ENCODE results near the gene LMO7.

The LMO7 gene

DNA sequence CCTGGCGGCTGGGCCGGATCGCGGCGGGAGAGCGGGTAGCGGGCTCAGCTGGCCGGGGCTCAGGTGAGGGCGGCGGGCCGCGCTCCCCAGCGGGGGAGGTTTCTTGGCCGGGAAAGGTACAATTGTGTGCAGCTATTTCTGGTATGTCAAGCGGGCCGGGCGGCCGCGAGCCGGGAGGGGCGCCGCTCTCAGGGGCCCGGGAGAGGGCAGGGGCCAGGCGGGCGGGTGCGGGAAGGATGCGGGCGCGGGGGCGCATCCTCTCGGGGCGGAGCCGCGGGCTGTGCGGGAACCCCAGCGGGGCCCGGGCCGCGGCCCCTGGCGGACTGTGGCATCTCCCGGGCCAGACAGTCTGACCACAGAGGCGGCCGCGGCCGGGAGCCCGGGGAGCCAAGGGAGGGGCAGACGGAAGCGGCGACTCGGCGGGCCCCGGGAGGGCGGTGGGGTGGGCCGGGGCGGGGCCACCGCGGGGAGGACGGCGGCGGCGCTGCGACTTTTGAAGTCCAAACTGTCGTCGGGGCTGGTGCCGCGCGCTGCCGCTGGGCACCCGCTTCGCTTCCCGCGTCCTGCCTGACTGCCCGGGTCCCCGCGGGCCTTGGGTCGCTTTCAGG lies at the start of gene LMO7:
LMO7 (plus strand) TSS at position 503 of the 608 bp plus-strand sequence. CDS start 328 bp downstream, outside the sequence.
- DNase-seq: no peak

DNA sequence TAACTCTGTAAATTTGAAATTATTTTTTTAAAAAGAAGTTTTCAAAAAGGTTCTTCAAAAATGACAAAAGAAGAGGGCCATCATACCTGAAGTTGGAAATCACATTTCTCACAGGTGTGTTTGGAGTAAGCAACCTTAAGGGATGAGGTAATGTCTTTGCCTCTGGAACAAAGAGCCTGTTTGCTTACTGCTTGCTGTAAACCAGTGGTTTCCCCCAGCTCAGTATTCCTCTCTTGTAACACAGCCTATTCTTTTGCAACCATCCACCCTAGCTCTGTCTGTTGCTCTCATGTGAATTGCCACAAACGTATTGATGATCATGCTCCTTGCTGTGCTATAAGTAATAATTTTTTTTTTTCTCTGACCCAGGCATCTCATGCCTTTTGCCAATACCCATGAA lies 48.5 kb upstream of the LMO7 start:
- DNase-seq: no peak

DNA sequence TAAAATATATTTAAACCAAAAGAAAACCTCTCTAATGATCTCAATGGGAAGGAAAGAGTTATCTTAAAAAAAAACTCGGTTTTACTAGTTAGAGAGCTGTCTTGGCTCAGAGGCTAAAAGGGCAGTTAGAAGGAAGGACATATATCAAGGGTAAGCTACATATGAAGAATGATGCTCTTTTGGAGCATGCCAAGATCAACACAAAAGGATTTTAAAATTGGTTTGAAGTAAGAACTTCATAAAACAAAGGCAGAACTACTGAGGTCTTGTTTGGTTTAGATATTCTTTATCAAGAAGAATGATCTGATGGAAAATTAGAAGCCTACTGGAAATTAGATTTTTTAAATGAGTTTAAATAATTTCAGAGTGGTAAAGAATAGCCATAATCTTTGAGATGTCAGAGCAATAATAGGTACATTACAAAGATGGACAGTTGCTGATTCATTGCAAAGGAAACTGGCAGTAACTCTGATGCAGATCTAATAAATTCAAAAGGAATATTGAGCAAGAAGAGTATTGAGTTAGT lies 39.4 kb upstream of the LMO7 start:
- no peak for DNase-seq

DNA sequence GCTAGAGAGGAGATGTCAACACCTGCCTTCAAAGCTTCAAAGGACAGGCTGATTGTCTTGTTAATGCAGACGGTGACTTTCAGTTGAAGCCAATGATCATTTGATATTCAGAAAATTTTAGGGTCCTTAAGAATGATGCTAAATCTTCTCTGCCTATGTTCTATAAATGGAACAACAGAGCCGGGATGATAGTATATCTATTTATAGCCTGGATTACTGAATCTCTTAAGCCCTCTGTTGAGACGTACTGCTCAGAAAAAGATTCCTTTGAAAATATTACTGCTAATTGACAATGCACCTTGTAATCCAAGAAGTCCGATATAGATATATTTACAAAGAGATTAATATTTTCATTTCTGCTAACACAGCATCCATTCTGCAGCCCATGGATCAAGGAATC lies 35.8 kb upstream of the LMO7 start:
- DNase-seq: no peak

DNA sequence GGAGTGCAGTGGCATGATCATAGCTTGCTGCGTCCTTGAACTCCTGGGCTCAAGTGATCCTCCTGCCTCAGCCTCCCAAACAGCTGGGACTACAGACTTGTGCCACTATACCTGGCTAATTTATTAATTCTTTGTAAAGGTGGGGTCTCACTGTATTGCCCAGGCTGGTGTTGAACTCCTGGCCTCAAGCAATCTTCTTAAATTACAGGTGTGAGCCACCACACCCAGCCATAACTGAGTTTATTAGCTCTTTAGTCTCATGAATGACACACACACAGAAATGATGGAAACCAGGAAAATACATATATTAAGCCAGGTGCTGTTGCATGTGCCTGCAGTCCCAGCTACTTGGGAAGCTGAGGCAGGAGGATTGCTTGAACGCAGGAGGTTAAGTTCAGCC lies 33.1 kb upstream of the LMO7 start:
- no peak for DNase-seq

DNA sequence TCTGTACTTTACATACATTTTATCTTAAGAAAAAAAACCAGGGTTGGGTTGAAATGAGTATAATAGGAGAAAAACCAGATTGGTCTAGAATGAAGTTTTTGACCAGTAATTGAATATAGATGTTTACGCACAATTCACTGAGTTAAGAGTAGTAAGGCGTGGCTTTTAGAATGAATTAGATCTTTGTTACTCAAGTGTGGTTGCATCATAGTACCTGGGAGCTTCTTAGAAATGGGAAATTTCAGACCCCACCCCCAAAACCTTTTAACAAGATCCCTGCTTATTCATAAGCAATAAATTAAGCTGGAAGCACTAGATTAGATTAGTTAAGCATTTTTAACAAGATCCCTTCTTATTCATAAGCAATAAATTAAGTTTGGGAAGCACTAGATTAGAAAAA lies 28.7 kb upstream of the LMO7 start:
- no peak for DNase-seq

DNA sequence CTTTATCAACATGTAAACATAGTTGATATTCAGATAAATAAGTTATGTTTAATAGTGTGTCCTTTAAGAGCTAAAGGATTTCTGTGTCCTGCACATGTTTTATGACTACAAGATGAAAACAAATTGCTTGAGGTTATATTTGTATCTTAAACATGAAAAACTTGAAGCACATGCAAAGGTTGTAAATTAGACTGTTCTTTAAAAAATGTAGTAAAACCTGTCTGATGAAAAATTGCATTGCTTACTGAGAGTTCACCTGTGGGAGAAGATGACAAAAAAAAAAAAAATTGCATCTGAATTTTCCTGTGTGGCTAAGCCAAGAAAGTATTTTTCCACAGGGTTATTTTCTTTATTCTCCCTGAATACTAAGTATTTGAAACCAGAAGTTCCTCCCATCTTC lies 25.7 kb upstream of the LMO7 start:
- no peak for DNase-seq

DNA sequence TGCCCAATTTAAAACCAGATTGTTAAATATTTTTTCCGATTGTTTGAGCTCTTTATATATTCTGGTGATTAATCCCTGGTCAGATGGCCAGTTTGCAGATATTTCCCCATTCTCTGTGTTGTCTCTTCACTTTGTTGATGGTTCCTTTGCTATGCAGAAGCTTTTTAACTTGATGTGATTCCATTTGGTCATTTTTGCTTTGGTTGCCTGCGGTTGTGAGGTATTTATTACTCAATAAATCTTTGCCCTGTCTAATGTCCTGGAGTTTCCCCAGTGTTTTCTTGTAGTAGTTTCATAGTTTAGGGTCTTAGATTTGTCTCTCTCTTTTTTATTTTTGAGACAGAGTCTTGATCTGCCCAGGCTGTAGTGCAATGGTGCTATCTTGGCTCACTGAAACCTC lies 23.8 kb upstream of the LMO7 start:
- no peak for DNase-seq

DNA sequence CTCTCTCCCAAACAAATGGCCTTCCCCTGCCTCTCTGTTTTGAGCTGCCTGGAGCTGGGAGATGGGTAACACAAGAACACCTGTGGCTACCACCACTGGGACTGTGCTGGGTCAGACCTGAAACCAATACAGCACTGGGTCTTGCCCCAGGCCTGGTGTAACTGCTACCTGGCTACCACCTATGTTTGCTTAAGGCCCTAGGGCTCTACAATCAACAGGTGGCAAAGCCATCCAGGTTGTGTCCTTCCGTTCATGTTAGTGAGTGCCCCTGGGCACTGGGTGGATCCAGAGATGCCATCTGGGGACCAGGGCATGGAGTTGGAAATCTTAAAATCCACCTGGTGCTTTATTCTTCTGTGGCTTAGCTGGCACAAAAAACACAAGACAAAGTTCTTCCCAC lies 18.9 kb upstream of the LMO7 start:
- DNase-seq: no peak

DNA sequence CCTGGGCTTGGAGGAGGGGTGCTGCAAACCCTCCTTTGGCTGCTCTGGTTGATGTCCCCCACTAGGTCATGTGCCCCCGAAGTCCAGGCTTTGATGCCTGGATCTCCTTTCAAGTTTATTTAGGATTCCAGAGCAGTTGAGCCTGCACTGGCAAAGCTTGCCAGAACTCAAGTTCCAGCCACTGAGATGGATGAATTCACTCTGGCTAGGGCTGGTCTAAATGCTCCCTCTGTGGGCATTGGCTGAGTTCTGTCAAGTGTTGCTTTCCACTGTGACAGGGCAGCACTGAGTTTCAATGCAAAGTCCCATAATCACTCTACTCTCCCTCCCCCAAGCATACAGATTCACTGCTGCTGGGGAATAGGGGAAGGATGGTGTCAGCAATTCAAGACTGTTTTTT lies 17.8 kb upstream of the LMO7 start:
- DNase-seq: no peak

DNA sequence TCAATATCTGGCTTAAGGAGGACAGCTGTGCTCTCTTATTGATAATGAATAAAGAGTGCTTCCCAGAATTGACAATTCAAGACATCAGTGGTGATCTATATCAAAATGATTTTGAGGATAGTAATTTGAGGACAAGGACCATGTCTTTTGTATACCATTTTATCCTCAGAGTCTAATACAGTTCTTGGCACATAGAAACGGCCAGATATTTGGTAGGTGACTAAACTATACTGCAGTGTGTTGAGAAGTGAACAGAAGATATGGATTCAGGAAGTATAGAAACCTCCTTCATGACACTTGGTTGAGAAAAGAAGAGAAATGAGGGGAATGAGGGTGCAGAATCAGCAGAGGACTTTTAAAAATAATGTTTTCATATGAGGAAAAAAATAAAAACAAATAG lies 16.1 kb upstream of the LMO7 start:
- DNase-seq: no peak

DNA sequence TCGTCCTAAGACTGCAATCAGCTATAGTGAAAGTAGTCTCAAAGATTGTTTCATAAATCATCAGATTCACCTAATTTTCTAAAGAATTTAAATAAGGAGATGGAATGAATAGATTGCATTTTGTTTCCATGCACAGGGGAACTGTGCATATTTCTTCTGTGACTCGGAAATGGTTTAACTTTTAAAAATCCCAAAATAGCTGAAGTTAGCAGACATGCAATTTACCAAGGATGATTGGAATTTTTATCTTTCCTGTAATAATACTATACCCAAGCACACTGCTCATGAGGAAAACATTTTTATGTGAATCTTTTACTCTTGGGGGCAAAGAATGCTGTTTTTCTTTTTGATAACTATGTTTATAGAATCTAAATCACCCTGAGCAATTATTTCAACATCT lies 15.0 kb upstream of the LMO7 start:
- DNase-seq: no peak

DNA sequence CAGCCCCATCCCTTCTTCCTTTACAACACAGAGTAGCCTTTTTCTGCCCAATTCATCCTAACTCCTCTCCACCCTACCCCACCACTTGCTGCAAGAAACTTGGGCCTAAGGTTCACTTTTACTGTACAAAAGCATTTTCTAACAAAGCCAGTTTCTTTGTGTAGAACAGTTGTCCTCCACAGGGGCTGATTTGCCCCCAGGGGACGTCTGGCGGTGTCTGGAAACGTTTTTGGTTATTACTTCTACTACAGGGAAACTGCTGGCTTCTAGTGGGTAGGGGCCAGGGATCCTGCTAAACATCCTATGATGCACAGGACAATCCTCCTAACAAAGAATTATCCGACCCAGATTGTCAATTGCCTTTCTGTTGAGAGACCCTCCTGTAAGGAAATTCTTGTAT lies 7.3 kb upstream of the LMO7 start:
- no peak for DNase-seq

DNA sequence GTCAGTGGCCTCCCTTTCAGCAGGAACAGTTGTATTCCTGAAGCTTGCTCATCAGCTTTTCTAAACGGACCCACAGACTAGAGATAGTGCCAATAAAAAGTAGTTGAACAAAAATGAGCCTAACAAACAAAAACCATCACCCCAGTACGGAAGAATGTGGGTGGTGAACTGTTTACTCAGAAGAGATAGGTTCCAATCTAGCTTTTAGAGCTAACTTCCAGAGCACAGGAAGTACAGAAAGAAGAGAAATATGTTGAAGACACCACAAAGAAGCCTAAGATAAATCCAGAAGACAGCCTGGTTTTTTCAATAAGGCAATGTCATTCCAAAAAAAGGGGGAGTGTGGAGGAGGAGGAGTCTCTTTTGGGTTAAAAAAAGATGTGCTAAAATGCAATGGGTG lies 2.8 kb upstream of the LMO7 start:
- DNase-seq: no peak

DNA sequence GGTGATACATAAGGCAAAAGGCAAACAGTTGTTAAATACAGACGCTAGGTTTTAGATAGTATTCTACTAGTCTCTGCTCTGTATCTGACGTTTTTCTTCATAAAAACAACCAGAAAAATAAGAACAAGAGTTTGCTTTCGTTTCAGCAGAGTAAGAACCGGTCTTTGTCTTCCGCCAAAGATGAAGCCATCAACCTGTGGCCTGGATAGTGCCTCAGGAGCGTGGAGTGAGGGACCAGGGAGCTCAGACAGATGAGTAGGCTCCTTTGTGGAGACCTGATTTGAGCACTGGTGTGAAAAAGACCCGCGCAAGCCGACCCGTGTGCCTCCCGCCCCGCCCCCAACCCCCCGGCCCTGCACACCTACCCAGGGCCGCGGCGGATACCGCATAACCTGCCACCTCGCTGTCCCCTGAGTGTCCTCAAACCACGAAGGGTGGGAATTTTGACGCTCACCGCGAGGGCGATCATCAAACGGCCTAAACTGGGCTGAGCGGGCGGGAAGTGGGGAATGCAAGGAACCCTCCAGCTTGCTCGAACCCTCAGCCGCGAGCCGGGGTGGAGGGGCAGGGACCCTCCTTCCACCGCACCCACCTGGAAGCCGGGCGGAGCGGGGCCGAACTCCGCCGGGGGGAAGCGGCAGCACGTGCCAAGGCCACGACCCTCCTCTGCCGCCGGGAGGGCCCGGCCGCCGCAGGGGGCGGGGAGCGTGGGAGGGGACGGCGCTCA lies 866 bp upstream of the LMO7 start:
- no peak for DNase-seq

DNA sequence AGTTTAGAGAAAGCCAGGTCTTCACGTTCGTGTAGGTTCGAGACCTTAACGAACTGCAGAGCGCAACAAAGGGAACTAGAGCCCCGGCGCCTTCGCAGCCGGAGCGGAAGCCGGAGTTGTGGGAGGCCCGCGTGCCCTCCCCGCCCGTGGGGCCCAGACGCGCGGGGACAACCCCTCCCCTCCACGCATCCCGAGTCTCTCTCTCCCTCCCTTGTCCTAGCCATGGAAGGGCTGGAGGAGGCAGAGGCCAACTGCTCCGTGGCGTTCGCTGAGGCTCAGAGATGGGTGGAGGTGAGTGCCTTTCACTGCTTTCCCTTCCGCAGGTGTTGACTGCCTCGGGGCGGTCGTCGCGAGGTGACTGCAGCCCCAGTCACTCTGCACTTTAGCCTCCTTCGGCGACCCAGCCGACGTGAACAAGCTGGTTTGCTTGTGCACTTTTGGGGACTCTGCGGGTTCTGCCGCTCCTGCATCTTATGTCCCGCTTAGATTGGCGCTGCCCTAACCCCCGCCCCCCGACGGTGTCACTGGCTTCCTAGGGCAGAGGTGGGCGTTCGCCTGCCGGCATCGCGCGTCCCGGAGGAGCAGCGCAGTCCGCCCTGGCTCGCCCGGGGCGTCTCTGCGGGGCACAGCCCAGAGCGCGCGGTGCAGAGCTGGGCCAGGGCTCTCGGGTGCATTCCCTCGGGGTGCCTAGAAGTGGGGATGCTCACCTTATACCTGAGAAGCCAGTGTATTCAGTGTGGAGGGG lies 478 bp downstream of the LMO7 start:
- no peak for DNase-seq

DNA sequence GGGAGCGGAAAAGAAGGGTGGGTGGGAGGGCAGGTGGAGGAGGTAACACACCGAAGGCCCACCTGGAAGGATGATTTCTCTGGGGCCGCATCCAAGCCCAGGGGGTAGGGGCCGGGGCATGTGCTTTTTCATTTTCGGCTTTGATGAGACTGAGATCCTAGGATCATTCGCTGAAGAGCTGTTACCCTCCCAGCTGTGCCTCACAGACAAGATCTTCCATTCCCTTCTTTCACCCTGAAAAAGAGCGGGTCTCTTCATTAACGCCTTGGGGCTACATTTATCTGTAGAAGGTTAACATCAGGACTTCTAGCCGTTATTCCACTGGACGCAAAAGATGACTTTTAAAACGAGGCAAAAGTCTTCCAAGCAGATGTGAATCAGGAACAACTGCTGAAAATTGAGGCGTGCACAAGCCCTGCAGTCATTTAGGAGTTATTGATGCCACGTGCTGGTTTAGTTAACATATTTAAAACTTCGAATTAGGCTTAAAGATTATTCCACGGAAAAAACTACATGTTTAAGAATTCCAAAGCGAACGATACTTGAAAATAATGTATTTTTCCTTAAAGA lies 1.1 kb downstream of the LMO7 start:
- no peak for DNase-seq

DNA sequence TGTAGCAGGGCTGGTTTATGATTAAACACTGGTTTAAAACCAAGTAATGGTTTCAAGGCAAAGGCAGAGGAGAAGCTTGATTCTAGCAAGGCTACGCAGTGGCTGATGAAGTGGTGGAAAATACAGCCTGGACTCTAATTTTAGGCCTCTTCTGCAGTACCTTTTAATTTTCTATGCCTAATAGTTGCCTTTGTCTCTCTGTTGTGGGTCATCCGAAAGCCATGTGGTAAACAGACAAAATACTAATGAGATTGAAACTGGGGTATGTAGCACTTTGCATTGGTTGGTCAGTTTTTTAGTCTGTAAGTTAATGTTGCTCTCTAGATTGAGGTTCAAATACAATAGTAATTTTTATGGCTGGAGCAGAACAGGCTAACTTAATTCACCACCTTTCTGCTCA lies 3.3 kb downstream of the LMO7 start:
- no peak for DNase-seq

DNA sequence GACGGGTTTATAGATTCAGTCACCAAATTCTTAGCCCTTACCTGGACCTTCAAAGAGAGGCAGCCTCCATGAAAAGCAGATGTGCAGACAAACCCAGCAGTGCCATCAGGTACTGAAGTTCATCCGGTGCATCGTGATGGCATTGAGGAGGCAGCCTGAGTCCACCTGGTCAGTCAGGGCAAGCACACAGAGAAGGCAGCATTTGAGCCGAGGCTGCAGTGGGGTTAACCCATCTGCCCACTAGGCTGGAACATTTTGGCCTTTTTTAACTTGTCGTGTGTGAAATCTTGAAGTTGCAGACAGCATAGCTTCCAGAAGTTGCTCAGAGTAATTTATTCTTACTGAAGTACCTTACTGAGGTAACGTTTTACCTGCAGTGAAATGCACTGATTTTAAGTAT lies 4.9 kb downstream of the LMO7 start:
- DNase-seq: no peak

DNA sequence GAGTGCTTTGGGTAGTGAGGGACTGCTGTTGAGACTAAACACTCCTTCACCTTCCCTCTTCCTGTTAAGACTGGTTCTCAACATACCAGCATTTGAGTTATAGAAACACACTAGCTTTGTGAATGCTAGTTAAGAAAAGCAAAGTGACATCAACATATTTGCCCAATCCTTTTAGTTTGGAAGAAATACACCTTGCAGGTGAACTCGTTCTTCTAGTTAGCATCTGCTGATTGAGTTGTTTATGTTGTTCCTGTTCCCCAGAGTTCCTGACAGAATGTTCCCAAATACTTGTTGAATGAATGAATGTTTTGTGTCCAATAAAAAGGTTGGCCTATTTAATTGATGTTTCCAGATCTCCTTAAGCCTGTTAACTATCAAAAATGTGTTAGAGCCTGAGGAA lies 7.1 kb downstream of the LMO7 start:
- DNase-seq: no peak

DNA sequence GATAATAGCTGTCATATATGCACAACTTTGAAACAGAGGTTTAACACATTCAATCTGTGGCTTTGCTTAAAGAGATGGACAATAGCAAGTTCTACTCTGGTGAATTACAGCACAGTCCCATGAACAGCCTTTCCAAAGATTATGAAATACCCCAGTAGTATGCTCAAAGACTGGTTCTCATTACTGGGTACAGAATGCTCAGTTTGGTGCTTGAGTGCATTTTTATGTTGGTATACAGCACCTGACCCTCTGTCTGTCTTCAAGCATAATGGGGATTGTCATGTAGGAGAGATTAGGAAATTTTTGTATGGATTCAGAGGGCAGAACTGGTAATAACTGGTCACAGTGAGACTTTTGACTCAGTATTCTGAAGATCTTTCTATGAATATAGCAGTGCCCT lies 7.6 kb downstream of the LMO7 start:
- no peak for DNase-seq

DNA sequence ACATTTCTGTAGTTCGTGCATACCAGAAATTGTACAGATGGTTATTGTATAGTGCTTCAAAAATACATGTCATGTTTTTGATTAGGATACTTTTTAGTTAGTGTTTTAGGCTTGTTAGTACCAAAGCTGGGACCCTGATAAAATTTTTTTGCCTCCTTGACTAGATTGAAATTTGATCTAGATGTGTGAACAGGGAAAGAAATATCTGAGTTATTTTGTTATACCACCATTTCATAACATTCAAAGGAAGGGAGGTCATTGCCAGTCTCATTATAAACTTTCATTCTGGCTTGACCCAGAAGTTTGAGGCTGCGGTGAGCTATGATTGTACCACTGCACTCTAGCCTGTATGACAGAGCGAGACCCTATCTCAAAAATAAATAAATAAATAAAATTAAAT lies 9.0 kb downstream of the LMO7 start:
- no peak for DNase-seq

DNA sequence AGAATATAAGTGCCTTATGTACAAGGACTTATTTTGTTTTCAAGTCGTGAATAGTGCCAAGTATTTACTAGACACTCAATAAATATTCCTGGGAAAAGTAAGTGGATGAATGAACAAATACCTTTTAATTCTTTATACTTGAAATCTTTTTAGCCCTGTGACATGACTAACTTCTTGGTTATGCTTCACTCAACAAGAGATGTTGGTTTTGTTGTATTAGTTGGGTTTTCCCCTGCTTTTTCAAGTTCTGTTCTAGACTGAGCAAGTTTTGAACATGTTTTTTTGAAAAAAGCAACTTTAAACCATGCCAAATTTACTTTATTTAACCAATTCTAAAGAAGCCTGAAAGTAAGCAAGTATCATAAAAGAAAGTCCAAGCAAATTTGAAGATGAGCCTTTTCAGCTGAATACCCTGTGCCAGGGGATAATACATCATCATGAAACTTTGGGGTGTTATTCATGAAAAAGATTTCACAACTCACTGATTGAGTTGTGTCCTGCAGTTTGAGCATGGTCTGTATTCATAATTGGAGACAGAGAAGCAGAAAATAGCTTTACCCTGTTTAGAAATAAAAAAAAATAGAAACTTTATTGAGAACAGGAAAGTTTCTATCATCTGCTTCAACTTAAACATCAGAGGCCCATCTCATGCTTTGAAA lies 11.1 kb downstream of the LMO7 start:
- DNase-seq: no peak
